ENCODE results near the gene ROR1.
A peak's percentile ranks its signal among the peaks of the same experiment; 100 is the strongest.
"Not testable (repeated sequence)": the region's sequence is repeated elsewhere in the genome, so short reads cannot be mapped to it uniquely, and the experiment has no call there.

The ROR1 gene

DNA sequence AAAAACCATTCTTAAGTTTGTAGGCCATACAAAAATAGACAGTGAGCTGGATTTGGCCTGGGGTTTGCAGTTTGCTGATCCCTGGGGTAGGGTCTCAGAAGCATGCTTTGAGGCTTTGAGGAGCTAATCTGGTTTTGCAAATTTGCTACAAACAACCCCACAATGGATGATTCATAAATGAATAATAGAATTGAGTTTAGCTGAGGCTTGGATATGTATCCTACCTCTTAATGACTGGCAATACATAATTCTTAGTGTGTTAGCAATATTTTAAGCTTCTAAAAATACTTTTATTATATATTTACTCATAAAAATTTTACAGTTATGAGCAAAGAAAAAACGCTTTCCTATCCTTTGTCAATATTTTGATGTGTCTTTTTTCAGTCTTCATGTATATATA, 50.6 kb downstream of the ROR1 start:
- in situ Hi-C loops (cut with MboI; ENCODE audit: low sequenced_read_pairs, unreplicated experiment) = no loop called here
- DNase-seq (ENCODE audit: low spot score) = no peak
- TF ChIP-seq, protein P1, sequence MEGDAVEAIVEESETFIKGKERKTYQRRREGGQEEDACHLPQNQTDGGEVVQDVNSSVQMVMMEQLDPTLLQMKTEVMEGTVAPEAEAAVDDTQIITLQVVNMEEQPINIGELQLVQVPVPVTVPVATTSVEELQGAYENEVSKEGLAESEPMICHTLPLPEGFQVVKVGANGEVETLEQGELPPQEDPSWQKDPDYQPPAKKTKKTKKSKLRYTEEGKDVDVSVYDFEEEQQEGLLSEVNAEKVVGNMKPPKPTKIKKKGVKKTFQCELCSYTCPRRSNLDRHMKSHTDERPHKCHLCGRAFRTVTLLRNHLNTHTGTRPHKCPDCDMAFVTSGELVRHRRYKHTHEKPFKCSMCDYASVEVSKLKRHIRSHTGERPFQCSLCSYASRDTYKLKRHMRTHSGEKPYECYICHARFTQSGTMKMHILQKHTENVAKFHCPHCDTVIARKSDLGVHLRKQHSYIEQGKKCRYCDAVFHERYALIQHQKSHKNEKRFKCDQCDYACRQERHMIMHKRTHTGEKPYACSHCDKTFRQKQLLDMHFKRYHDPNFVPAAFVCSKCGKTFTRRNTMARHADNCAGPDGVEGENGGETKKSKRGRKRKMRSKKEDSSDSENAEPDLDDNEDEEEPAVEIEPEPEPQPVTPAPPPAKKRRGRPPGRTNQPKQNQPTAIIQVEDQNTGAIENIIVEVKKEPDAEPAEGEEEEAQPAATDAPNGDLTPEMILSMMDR (IDR thresholded peaks at IDR 0.05; ENCODE audit: borderline replicate concordance, control extremely low read depth, extremely low read depth, insufficient read depth, missing control alignments) = no peak

GRCh38 chr1:63825111-63825510, 51.3 kb downstream of the ROR1 start:
- in situ Hi-C loops (cut with MboI; ENCODE audit: low sequenced_read_pairs, unreplicated experiment) = no loop called here
- TF ChIP-seq, protein P1 (IDR thresholded peaks at IDR 0.05; ENCODE audit: borderline replicate concordance, control extremely low read depth, extremely low read depth, insufficient read depth, missing control alignments) = no peak
- no peak for DNase-seq (ENCODE audit: low spot score)

GRCh38 chr1:63826246-63826861, 52.5 kb downstream of the ROR1 start:
- in situ Hi-C loops (cut with MboI; ENCODE audit: low sequenced_read_pairs, unreplicated experiment); DNase-seq (ENCODE audit: low spot score): not testable (repeated sequence)

GRCh38 chr1:63827411-63828321, 53.8 kb downstream of the ROR1 start:
- in situ Hi-C loops (cut with MboI; ENCODE audit: low sequenced_read_pairs, unreplicated experiment) = no loop called here
- DNase-seq (ENCODE audit: low spot score) = no peak
- TF ChIP-seq, protein P1 (IDR thresholded peaks at IDR 0.05; ENCODE audit: borderline replicate concordance, control extremely low read depth, extremely low read depth, insufficient read depth, missing control alignments) = no peak

GRCh38 chr1:63828322-63829044, 54.7 kb downstream of the ROR1 start:
- DNase-seq (ENCODE audit: low spot score) = peak; percentile 43
- in situ Hi-C loops (cut with MboI; ENCODE audit: low sequenced_read_pairs, unreplicated experiment) = no loop called here
- TF ChIP-seq, protein P1 (IDR thresholded peaks at IDR 0.05; ENCODE audit: borderline replicate concordance, control extremely low read depth, extremely low read depth, insufficient read depth, missing control alignments) = no peak

- TF ChIP-seq, protein P1 (IDR thresholded peaks at IDR 0.05; ENCODE audit: borderline replicate concordance, control extremely low read depth, extremely low read depth, insufficient read depth, missing control alignments) = no peak
- no peak for DNase-seq (ENCODE audit: low spot score)
- in situ Hi-C loops (cut with MboI; ENCODE audit: low sequenced_read_pairs, unreplicated experiment) = no loop called here
These were observed 55.8 kb downstream of the ROR1 start for GRCh38 chr1:63829349-63830327.
